IMR-90 (cell line): ENCODE results near the gene CD80. TPM values are rescaled to one million over a fixed set of nuclear protein-coding genes. Genes with fewer than 3 reads are reported as not detected.
A peak's percentile ranks its signal among the peaks of the same experiment; 100 is the strongest.

Source experiments
- ATAC-seq: fragments of 200-7000 bp; cut with Tn5 transposase; 2 replicates; pipeline ENCODE4 v1.9.1; 2020; ENCODE audit warnings: low read depth, mild to moderate bottlenecking, moderate library complexity
- BruUV-seq: library from RNA; stranded (reverse); fragments of 400-500 nt; replicated peaks from 2 replicates; lab custom pipeline; 2021; lab: Mats Ljungman, UMichigan
- CTCF ChIA-PET: fragments of 300-600 bp; formaldehyde crosslinking; extraction: SDS; loops from one replicate; lab custom pipeline; 2021; ENCODE audit warnings: antibody characterized with exemption; lab: Yijun Ruan, JAX
- POLR2A ChIA-PET: fragments of 300-600 bp; sonication (Branson Sonifier 250); formaldehyde crosslinking; loops from one replicate; lab custom pipeline; 2022; ENCODE audit warnings: antibody characterized with exemption; ENCODE audit not compliant: unreplicated experiment; lab: Charles Lee
- DNase-seq: peaks from one replicate; pipeline ENCODE4 v3.0.0; 2013
- H2AFZ ChIP-seq: replicated peaks from 2 replicates; pipeline ENCODE3; 2013; ENCODE audit warnings: low read length, mild to moderate bottlenecking; ENCODE audit not compliant: poor library complexity
- H2AK5ac ChIP-seq: 2 replicates; pipeline ENCODE4 v1.6.1; 2013; ENCODE audit warnings: low read depth, low read length, inconsistent platforms
- H2AK9ac ChIP-seq: replicated peaks from 2 replicates; pipeline ENCODE3; 2013; ENCODE audit warnings: mild to moderate bottlenecking, low read depth, low read length, moderate library complexity; ENCODE audit not compliant: poor library complexity
- H2BK120ac ChIP-seq: 2 replicates; pipeline ENCODE4 v1.6.1; 2013; ENCODE audit warnings: low read depth, low read length, inconsistent platforms
- H2BK15ac ChIP-seq: 3 replicates; pipeline ENCODE4 v1.6.1; 2013; ENCODE audit warnings: low read depth, low read length, inconsistent platforms
- H2BK20ac ChIP-seq: 2 replicates; pipeline ENCODE4 v1.6.1; 2013; ENCODE audit warnings: low read depth, mild to moderate bottlenecking, inconsistent platforms, low read length, moderate library complexity
- H2BK5ac ChIP-seq: 2 replicates; pipeline ENCODE4 v1.6.1; 2013; ENCODE audit warnings: mild to moderate bottlenecking, low read depth, low read length, inconsistent platforms; ENCODE audit not compliant: poor library complexity, severe bottlenecking
- H3K14ac ChIP-seq: replicated peaks from 2 replicates; pipeline ENCODE4 v1.6.1; 2013; ENCODE audit warnings: low read depth, low read length, inconsistent platforms
- H3K18ac ChIP-seq: 2 replicates; pipeline ENCODE4 v1.6.1; 2013; ENCODE audit warnings: low read depth, low read length, control low read depth
- H3K23ac ChIP-seq: 2 replicates; pipeline ENCODE4 v1.6.1; 2013; ENCODE audit warnings: low read depth, low read length, inconsistent platforms
- H3K27ac ChIP-seq: 2 replicates; pipeline ENCODE4 v1.5.1; 2013; ENCODE audit warnings: mild to moderate bottlenecking, control low read depth, low read length; ENCODE audit not compliant: insufficient read depth
- H3K27me3 ChIP-seq: 2 replicates; pipeline ENCODE4 v1.6.1; 2013; ENCODE audit warnings: low read length; ENCODE audit not compliant: control insufficient read depth, insufficient read depth
- H3K36me3 ChIP-seq: 2 replicates; pipeline ENCODE4 v1.6.1; 2013; ENCODE audit warnings: low read length, mixed read lengths; ENCODE audit not compliant: control insufficient read depth, insufficient read depth
- H3K4ac ChIP-seq: 2 replicates; pipeline ENCODE4 v1.6.1; 2013; ENCODE audit warnings: low read depth, low read length, inconsistent platforms
- H3K4me1 ChIP-seq: 2 replicates; pipeline ENCODE4 v1.6.1; 2013; ENCODE audit warnings: low read length, mixed read lengths; ENCODE audit not compliant: control insufficient read depth, insufficient read depth
- H3K4me2 ChIP-seq: 2 replicates; pipeline ENCODE4 v1.6.1; 2013; ENCODE audit warnings: low read depth, mild to moderate bottlenecking, control low read depth, low read length, moderate library complexity
- H3K4me3 ChIP-seq: 2 replicates; pipeline ENCODE4 v1.5.1; 2013; ENCODE audit warnings: low read depth, mild to moderate bottlenecking, control low read depth, low read length, moderate library complexity; ENCODE audit not compliant: insufficient read depth
- H3K56ac ChIP-seq: 2 replicates; pipeline ENCODE4 v1.6.1; 2013; ENCODE audit warnings: low read length, inconsistent platforms; ENCODE audit not compliant: insufficient read depth; ENCODE audit errors: extremely low read depth
- H3K79me1 ChIP-seq, 2 experiments: 2 replicates each; pipeline ENCODE4 v1.6.1; 2013; ENCODE audit warnings: low read length in 2 of 2, inconsistent platforms in 1 of 2, low read depth in 1 of 2
- H3K9ac ChIP-seq: 2 replicates; pipeline ENCODE4 v1.6.1; 2013; ENCODE audit warnings: low read depth, low read length, control low read depth
- H3K9me1 ChIP-seq: 2 replicates; pipeline ENCODE4 v1.6.1; 2013; ENCODE audit warnings: low read length, inconsistent platforms; ENCODE audit not compliant: insufficient read depth
- H3K9me3 ChIP-seq: 2 replicates; pipeline ENCODE4 v1.6.1; 2013; ENCODE audit warnings: low read length; ENCODE audit not compliant: control insufficient read depth, insufficient read depth
- H4K20me1 ChIP-seq: 2 replicates; pipeline ENCODE4 v1.6.1; 2013; ENCODE audit warnings: low read length, inconsistent platforms; ENCODE audit not compliant: insufficient read depth
- H4K5ac ChIP-seq: 2 replicates; pipeline ENCODE4 v1.6.1; 2013; ENCODE audit warnings: mild to moderate bottlenecking, low read depth, low read length, control low read depth
- H4K8ac ChIP-seq, 2 experiments: 2 replicates each; pipeline ENCODE4 v1.6.1; 2013; ENCODE audit warnings: low read depth in 2 of 2, low read length in 2 of 2, control low read depth in 1 of 2, inconsistent platforms in 1 of 2
- H4K91ac ChIP-seq: 2 replicates; pipeline ENCODE4 v1.6.1; 2013; ENCODE audit warnings: low read depth, low read length, inconsistent platforms; ENCODE audit not compliant: insufficient read depth
- MAFK ChIP-seq: IDR thresholded peaks from 2 replicates; pipeline ENCODE4 v1.6.1; 2012; ENCODE audit warnings: low read depth, low read length, improper control_type of control experiment
- RAD21 ChIP-seq: IDR thresholded peaks from 2 replicates; pipeline ENCODE4 v1.6.1; 2012; ENCODE audit warnings: low read length, improper control_type of control experiment
- SMC3 ChIP-seq: fragments of 150-350 bp; IDR thresholded peaks from 2 replicates; pipeline ENCODE4 v1.6.1; 2016; ENCODE audit warnings: low read depth, mild to moderate bottlenecking, antibody characterized with exemption, low read length, moderate library complexity
- USF2 ChIP-seq: fragments of 150-350 bp; IDR thresholded peaks from 2 replicates; pipeline ENCODE4 v1.6.1; 2017; ENCODE audit warnings: mild to moderate bottlenecking, antibody characterized with exemption, low read length, low read depth
- WGBS, 2 experiments: methylation state at CpG; one replicate each; pipeline versions ENCODE4 v1.1.5 to v1.1.7; 2013; ENCODE audit warnings: missing lambda C conversion rate in 2 of 2; ENCODE audit not compliant: insufficient read length in 1 of 2; ENCODE audit errors: extremely low coverage in 2 of 2; 5-methylcytosine and 5-hydroxymethylcytosine counted together
- dilution Hi-C: fragments of 300-500 bp; cut with HindIII; formaldehyde crosslinking; loops from one replicate; pipeline ENCODE4 v1.14.3; 2018; ENCODE audit warnings: low sequenced_read_pairs; ENCODE audit not compliant: unreplicated experiment
- in situ Hi-C: fragments of 300-500 bp; cut with MboI; formaldehyde crosslinking; loops from 3 replicates; pipeline ENCODE4 v1.14.3; 2019; ENCODE audit warnings: low sequenced_read_pairs, inconsistent platforms, mixed read lengths
- intact Hi-C: fragments of 100-400 bp; cut with micrococcal nuclease; formaldehyde crosslinking; loops from 2 replicates; pipeline ENCODE4 v1.10.0; 2022
- polyA plus RNA-seq, 3 experiments: library from polyadenylated mRNA; depleted of rRNA; stranded (reverse); fragments of >200 nt; gene quantifications; 2 replicates each; pipeline ENCODE4 v1.2.3, GENCODE V29; 2012; ENCODE audit warnings: low replicate concordance in 1 of 3
- total RNA-seq: library from RNA; depleted of rRNA; stranded (reverse); fragments of >200 nt; gene quantifications from 2 replicates; pipeline ENCODE4 v1.2.3, GENCODE V29; 2012
- TF ChIP-seq, protein P1 (sequence below): conservative IDR thresholded peaks from 2 replicates; pipeline ENCODE4 v1.5.1; 2012; ENCODE audit warnings: mild to moderate bottlenecking, low read depth, low read length, improper control_type of control experiment

Gene CD80
- total and polyA plus RNA-seq, 2 of the 4 experiments (the other 2 are of a cell fraction) = not detected

GRCh38 chr3:119524931-119525662 is 34.3 kb downstream of the CD80 start:
- no peak overlapping the region for H3K9ac ChIP-seq
- no peak overlapping the region for H3K18ac ChIP-seq
- BruUV-seq = no TSS peak
- no peaks in the 10 kb centered on the region for H3K9me1 ChIP-seq
- H3K27me3 ChIP-seq = no peaks in the 10 kb centered on the region
- no peak overlapping the region for H4K91ac ChIP-seq
- no peak overlapping the region for H2AFZ ChIP-seq
- H3K27ac ChIP-seq = no peak overlapping the region
- no peak overlapping the region for H4K5ac ChIP-seq
- H3K9me3 ChIP-seq = no peaks in the 10 kb centered on the region
- H2BK15ac ChIP-seq = no peak overlapping the region
- in situ Hi-C loops = loop anchor here (25.0 kb wide), 1 partner anchor 162 kb away; the partner anchor contains the start of gene COX17
- CTCF ChIA-PET = no interaction called here
- no peak overlapping the region for H2BK120ac ChIP-seq
- no peaks in the 10 kb centered on the region for H4K20me1 ChIP-seq
- H3K56ac ChIP-seq = no peak overlapping the region
- intact Hi-C loops = loop anchor here (2.0 kb wide), 1 partner anchor 156 kb away; no protein-coding TSS in a partner anchor
- no peak overlapping the region for H3K4me3 ChIP-seq
- H4K8ac ChIP-seq = no peak overlapping the region
- no peak overlapping the region for H3K14ac ChIP-seq
- H2BK5ac ChIP-seq = no peak overlapping the region
- DNase-seq (no peak), ATAC-seq (peak; percentile 46)
- TF ChIP-seq SMC3 (peak; percentile 33; the same call in 1 of the 2 replicates), RAD21 (peak; percentile 46; the same call in 1 of the 2 replicates), USF2 (no peak), MAFK (no peak)
- TF ChIP-seq, protein P1, sequence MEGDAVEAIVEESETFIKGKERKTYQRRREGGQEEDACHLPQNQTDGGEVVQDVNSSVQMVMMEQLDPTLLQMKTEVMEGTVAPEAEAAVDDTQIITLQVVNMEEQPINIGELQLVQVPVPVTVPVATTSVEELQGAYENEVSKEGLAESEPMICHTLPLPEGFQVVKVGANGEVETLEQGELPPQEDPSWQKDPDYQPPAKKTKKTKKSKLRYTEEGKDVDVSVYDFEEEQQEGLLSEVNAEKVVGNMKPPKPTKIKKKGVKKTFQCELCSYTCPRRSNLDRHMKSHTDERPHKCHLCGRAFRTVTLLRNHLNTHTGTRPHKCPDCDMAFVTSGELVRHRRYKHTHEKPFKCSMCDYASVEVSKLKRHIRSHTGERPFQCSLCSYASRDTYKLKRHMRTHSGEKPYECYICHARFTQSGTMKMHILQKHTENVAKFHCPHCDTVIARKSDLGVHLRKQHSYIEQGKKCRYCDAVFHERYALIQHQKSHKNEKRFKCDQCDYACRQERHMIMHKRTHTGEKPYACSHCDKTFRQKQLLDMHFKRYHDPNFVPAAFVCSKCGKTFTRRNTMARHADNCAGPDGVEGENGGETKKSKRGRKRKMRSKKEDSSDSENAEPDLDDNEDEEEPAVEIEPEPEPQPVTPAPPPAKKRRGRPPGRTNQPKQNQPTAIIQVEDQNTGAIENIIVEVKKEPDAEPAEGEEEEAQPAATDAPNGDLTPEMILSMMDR = peak; percentile 43
- H2BK20ac ChIP-seq = no peak overlapping the region
- dilution Hi-C loops = no loop called here
- H3K79me1 ChIP-seq = no peaks in the 10 kb centered on the region
- 100% methylated on average over 1 of the region's 4 CpGs; no CpG with 5 or more reads in 1 of the 2 experiments for WGBS, 2 experiments
- peaks cover under 1% of the 10 kb centered on the region for H3K4me1 ChIP-seq
- no peak overlapping the region for H3K23ac ChIP-seq
- H3K4ac ChIP-seq = no peak overlapping the region
- no peak overlapping the region for H3K4me2 ChIP-seq
- POLR2A ChIA-PET = no interaction called here
- peaks cover 16% of the 10 kb centered on the region for H3K36me3 ChIP-seq
- H2AK9ac ChIP-seq = no peak overlapping the region
- H2AK5ac ChIP-seq = no peak overlapping the region
